Ascending aorta (tissue), 2 donors: ENCODE results near the gene CTNND2. TPM values are rescaled to one million over a fixed set of nuclear protein-coding genes. Genes with fewer than 3 reads are reported as not detected.
"Not testable (repeated sequence)": the region's sequence is repeated elsewhere in the genome, so short reads cannot be mapped to it uniquely, and the experiment has no call there.

ENCODE experiments used
- DNase-seq, 2 donors: peaks; one replicate each; pipeline ENCODE4 v3.0.0-alpha.2; 2019; ENCODE audit warnings: low spot score in 2 of 2
- H3K27ac ChIP-seq, 2 donors: fragments of 200-600 bp; sonication (generic); one replicate each; pipeline ENCODE4 v1.5.1; 2016 to 2017; ENCODE audit warnings: mild to moderate bottlenecking in 1 of 2
- H3K27me3 ChIP-seq: fragments of 200-600 bp; sonication (generic); one replicate; pipeline ENCODE4 v1.5.1; 2017
- H3K36me3 ChIP-seq, 2 donors: fragments of 200-600 bp; sonication (generic); one replicate each; pipeline ENCODE4 v1.5.1; 2016
- H3K4me1 ChIP-seq, 2 donors: fragments of 200-600 bp; sonication (generic); one replicate each; pipeline ENCODE4 v1.5.1; 2016 to 2017; ENCODE audit warnings: mild to moderate bottlenecking in 1 of 2
- H3K4me3 ChIP-seq, 2 donors: fragments of 200-600 bp; sonication (generic); one replicate each; pipeline ENCODE4 v1.5.1; 2016 to 2017; ENCODE audit warnings: mild to moderate bottlenecking in 1 of 2
- H3K9me3 ChIP-seq, 2 donors: fragments of 200-600 bp; sonication (generic); one replicate each; pipeline ENCODE4 v1.5.1; 2016
- CTCF ChIP-seq, 3 experiments: fragments of 200-600 bp in 2 of 3; fragments of 450-650 bp in 1 of 3; sonication (generic) in 2 of 3; IDR thresholded peaks; one replicate each; pipeline ENCODE4 v1.5.1; 2016 to 2019; ENCODE audit warnings: antibody characterized with exemption in 3 of 3, mild to moderate bottlenecking in 1 of 3, moderate library complexity in 1 of 3
- intact Hi-C: fragments of 100-400 bp; cut with DNase I; formaldehyde crosslinking; loops from one replicate; pipeline ENCODE4 v1.15.1; 2023
- total RNA-seq: library from RNA; depleted of rRNA; stranded (reverse); fragments of >200 nt; gene quantifications from one replicate; pipeline ENCODE4 v1.1.0, GENCODE V29; 2016

Gene CTNND2
- total RNA-seq, 1 donor from 2014 or later: 0.11 TPM

- intact Hi-C loops: no loop called here
- no peaks in the 10 kb centered on the region for H3K27me3 ChIP-seq
- H3K4me1 ChIP-seq: no peaks in the 10 kb centered on the region
- no peak overlapping the region for H3K4me3 ChIP-seq
- TF ChIP-seq CTCF (IDR thresholded peaks at IDR 0.05): no peak
- no peak overlapping the region for H3K27ac ChIP-seq
- no peak for DNase-seq
- H3K36me3 ChIP-seq: no peaks in the 10 kb centered on the region
- H3K9me3 ChIP-seq: no peaks in the 10 kb centered on the region
Observed at GRCh38 chr5:11620172-11620571, 284.1 kb downstream of the CTNND2 start.

DNA sequence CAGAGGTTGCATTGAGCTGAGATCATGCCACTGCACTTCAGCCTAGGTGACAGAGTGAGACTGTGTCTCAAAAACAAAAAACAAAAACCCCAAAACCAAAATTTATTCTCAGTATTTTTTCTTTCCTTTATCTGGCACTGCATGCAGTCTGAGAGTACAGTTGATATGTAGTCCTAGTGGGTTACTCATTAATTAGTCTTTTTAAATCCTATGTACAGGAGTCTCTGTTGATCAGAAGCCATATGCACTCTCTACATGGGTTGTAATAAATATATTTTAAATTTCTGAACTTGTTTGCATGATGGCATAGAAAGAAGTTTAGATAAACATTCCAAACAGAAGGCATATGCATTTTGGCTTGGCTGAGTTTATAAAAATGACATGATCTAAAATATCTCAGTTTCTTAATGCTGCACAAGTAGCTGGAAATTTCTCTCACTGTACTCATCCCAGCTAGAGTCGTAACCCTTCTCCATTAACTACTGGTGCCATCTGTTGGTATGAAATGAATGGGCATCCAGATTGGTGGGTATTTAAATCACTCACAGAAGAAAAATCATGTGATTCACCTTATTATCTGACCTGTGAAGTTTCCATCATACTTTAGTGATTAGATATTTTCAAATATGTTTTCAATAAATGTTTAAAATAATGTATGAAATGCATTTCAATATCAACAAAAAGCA lies 284.8 kb downstream of the CTNND2 start:
- intact Hi-C loops: no loop called here

DNA sequence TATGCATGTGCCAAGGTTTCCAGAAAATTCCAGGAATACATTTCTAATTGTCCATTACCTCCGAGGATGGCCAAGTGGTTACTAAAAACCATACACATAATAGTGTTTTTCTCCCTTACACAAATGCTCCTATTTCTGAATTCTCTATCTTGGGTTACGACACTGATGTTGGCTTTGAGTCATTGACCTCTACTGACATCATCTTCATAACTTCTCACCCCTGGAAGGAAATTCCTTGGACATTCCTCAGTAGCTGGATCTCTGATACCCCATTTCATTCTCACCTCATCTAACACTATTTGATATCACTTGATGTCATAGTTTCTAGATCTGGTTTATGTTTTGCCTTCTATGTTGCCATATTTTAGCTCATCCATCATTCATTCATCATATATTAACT lies 287.2 kb downstream of the CTNND2 start:
- Histone ChIP-seq H3K4me3 (no peak overlapping the region), H3K27me3 (no peaks in the 10 kb centered on the region), H3K4me1 (no peaks in the 10 kb centered on the region), H3K9me3 (no peaks in the 10 kb centered on the region), H3K27ac (no peak overlapping the region), H3K36me3 (no peaks in the 10 kb centered on the region)
- no peak for TF ChIP-seq CTCF (IDR thresholded peaks at IDR 0.05)
- intact Hi-C loops: no loop called here
- DNase-seq: no peak

More for the DNA sequence above, 284.8 kb downstream of the CTNND2 start:
- no peak for TF ChIP-seq CTCF (IDR thresholded peaks at IDR 0.05)
- Histone ChIP-seq H3K4me3 (no peak overlapping the region), H3K4me1 (no peaks in the 10 kb centered on the region), H3K27me3 (no peaks in the 10 kb centered on the region), H3K27ac (no peak overlapping the region), H3K9me3 (no peaks in the 10 kb centered on the region), H3K36me3 (no peaks in the 10 kb centered on the region)
- DNase-seq: no peak

DNA sequence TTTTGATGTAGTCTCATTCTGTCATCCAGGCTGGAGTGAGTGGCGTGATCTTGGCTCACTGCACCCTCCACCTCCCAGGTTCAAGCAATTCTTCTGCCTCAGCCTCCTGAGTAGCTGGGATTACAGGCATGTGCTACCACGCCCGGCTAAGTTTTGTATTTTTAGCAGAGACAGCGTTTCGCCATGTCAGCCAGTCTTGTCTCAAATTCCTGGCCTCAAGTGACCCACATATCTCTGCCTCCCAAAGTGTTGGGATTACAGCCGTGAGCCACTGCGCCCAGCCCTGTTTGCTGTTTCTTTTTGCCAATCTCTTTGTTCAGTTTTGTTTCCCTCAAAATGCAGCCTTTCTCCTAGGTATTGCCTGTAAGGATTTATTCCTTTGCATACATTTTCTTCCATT lies 287.6 kb downstream of the CTNND2 start:
- H3K27me3 ChIP-seq, H3K36me3 ChIP-seq, H3K27ac ChIP-seq, H3K4me3 ChIP-seq, DNase-seq, H3K9me3 ChIP-seq, H3K4me1 ChIP-seq, intact Hi-C loops: not testable (repeated sequence)

DNA sequence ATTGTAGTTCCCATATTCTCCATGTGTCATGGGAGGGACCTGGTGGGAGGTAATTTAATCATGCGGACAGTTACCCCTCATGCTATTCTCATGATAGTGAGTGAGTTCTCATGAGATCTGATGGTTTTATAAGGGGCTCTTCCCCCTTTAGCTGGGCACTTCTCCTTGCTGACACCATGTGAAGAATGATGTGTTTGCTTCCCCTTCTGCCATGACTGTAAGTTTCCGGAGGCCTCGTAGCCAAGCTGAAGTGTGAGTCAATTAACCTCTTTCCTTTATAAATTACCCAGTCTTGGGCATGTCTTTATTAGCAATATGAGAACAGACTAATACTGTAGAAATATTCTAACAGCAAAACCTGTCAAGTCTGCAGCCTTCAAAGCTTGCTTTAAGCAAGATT lies 293.2 kb downstream of the CTNND2 start:
- no peak overlapping the region for H3K27ac ChIP-seq
- H3K27me3 ChIP-seq: no peaks in the 10 kb centered on the region
- H3K4me1 ChIP-seq: no peaks in the 10 kb centered on the region
- no peak for DNase-seq
- TF ChIP-seq CTCF (IDR thresholded peaks at IDR 0.05): no peak
- no peaks in the 10 kb centered on the region for H3K9me3 ChIP-seq
- intact Hi-C loops: no loop called here
- no peak overlapping the region for H3K4me3 ChIP-seq
- H3K36me3 ChIP-seq: no peaks in the 10 kb centered on the region

DNA sequence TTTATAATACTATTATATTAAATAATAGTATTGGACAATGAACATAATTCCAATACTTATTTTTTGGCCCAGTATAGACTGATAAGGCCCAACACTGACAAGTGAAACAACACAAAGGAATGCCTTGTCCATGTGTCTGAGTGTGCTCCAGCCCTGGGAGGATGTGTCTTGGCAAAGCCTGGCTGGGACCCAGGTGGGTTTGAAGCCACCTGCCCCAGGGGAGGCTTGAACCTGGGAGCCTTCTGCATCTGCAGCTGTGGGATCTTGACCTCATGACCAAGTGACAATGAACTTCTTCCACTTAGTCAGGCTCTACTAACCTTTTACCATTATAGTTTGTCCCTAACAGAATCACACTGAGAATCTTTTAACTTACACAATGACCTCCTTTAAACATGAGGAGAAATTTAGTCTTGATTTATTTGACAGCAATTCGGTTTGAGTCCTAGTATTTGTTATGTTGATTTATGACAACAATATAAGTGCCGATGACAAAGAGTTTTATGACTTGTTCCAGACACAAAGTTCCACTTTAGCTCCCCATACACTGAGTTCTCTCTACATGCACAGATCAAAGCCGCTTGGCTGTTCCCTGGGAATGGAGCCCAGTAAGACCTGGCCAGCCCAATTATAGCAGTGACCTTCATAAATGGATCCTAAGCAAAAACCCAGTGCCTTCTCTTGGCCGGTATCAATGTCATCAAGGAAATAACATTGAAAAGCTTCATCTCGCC lies 294.5 kb downstream of the CTNND2 start:
- intact Hi-C loops: no loop called here

More for the DNA sequence above, 294.5 kb downstream of the CTNND2 start:
- no peaks in the 10 kb centered on the region for H3K9me3 ChIP-seq
- TF ChIP-seq CTCF (IDR thresholded peaks at IDR 0.05): no peak
- H3K4me1 ChIP-seq: no peaks in the 10 kb centered on the region
- H3K27ac ChIP-seq: no peak overlapping the region
- no peaks in the 10 kb centered on the region for H3K36me3 ChIP-seq
- H3K4me3 ChIP-seq: no peak overlapping the region
- no peak for DNase-seq
- no peaks in the 10 kb centered on the region for H3K27me3 ChIP-seq
